RWPE2 (cell line): ENCODE results near the gene PNPLA2.

Experiments used
- ATAC-seq: fragments of 200-7000 bp; cut with Tn5 transposase; 3 replicates; pipeline ENCODE4 v1.9.1; 2021; ENCODE audit warnings: low read depth
- DNase-seq: peaks from one replicate; pipeline ENCODE4 v3.0.0-alpha.2; 2020; ENCODE audit warnings: low spot score
- H3K27ac ChIP-seq: fragments of 450-650 bp; 2 replicates; pipeline ENCODE4 v1.5.1; 2017; ENCODE audit warnings: mild to moderate bottlenecking; ENCODE audit not compliant: poor library complexity, severe bottlenecking
- H3K27me3 ChIP-seq: fragments of 250-450 bp; sonication (Bioruptor Pico); 2 replicates; pipeline ENCODE4 v1.5.1; 2021; ENCODE audit warnings: mild to moderate bottlenecking, moderate library complexity; ENCODE audit not compliant: insufficient read depth, poor library complexity, severe bottlenecking
- H3K36me3 ChIP-seq: fragments of 250-450 bp; sonication (Bioruptor Pico); 2 replicates; pipeline ENCODE4 v1.5.1; 2020; ENCODE audit warnings: low read depth, mild to moderate bottlenecking, moderate library complexity
- H3K4me1 ChIP-seq: fragments of 250-450 bp; sonication (Bioruptor Pico); 2 replicates; pipeline ENCODE4 v1.5.1; 2021; ENCODE audit warnings: mild to moderate bottlenecking, moderate library complexity; ENCODE audit not compliant: insufficient read depth, poor library complexity, severe bottlenecking
- H3K4me3 ChIP-seq: fragments of 250-450 bp; sonication (Bioruptor Pico); 2 replicates; pipeline ENCODE4 v1.5.1; 2021; ENCODE audit warnings: mild to moderate bottlenecking, moderate library complexity; ENCODE audit not compliant: severe bottlenecking
- H3K9me3 ChIP-seq: fragments of 250-450 bp; sonication (Bioruptor Pico); 2 replicates; pipeline ENCODE4 v1.5.1; 2021; ENCODE audit warnings: mild to moderate bottlenecking, moderate library complexity; ENCODE audit not compliant: severe bottlenecking
- TF ChIP-seq, protein P1 (sequence below): fragments of 450-650 bp; IDR thresholded peaks from one replicate; pipeline ENCODE4 v1.5.1; 2017; ENCODE audit warnings: mild to moderate bottlenecking, moderate library complexity; ENCODE audit not compliant: poor library complexity, severe bottlenecking

PNPLA2 gene

DNA sequence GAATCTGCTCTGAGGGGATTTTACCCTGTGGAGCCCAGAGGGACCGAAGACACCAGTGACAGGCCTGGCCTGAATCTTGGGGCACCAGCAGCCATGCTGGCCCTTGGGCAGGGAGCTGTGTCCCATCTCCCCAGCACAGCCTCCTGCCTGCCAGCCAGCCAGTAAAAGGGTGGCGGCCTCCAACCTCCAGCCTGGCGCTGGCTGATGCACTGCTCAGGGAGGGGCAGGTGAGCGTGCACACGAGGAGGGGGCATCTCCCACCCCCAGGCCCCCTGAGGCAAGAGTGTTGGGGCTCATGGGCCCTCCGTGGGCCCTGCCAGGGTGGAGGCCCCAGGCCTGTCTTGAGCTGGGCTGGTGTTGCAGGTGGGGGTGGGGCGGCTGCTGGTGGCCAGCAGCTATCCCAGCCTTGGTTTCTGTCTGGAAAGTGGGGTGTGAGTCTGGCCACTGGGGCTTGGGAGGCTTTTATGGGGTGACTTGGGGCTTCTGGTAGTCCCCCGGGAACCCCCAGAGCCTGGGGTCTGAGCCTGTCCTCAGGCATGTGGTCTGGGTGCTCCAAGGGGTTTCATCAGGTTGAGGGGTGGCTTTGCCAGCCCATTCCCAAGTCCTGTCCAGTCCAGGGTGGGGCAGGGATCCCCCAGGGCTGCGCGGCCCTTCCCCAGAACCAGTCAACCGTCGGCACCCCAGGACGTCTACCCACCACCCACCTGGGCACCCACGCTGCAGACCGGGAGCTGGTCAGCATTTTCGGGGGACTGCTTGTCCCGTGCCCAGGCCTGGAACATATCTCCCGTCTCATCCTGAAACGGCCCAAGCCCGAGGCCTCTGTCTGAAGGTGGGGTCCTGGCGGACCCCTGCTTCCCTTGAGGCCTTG, 41.8 kb downstream of the PNPLA2 start:
- Histone ChIP-seq H3K9me3 (no peaks in the 10 kb centered on the region), H3K4me1 (no peaks in the 10 kb centered on the region), H3K36me3 (peaks cover 26% of the 10 kb centered on the region), H3K27me3 (no peaks in the 10 kb centered on the region), H3K27ac (no peak overlapping the region), H3K4me3 (no peak overlapping the region)
- TF ChIP-seq, protein P1, sequence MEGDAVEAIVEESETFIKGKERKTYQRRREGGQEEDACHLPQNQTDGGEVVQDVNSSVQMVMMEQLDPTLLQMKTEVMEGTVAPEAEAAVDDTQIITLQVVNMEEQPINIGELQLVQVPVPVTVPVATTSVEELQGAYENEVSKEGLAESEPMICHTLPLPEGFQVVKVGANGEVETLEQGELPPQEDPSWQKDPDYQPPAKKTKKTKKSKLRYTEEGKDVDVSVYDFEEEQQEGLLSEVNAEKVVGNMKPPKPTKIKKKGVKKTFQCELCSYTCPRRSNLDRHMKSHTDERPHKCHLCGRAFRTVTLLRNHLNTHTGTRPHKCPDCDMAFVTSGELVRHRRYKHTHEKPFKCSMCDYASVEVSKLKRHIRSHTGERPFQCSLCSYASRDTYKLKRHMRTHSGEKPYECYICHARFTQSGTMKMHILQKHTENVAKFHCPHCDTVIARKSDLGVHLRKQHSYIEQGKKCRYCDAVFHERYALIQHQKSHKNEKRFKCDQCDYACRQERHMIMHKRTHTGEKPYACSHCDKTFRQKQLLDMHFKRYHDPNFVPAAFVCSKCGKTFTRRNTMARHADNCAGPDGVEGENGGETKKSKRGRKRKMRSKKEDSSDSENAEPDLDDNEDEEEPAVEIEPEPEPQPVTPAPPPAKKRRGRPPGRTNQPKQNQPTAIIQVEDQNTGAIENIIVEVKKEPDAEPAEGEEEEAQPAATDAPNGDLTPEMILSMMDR = no peak
- DNase-seq (no peak), ATAC-seq (no peak)

DNA sequence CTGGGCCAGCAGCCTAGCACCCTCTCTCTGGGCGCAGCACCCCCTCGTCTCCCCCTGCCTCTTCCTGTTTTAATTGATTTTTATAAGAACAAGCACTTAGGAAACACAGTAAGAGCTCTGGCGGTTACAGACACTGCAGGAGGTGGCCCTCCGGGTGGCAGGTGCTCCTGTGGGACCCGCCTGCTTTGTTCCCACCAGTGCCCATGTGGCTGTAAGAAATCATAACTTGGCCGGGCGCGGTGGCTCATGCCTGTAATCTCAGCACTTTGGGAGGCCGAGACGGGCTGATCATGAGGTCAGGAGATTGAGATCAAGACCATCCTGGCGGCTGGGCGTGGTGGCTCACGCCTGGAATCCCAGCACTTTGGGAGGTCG, 42.4 kb downstream of the PNPLA2 start:
- H3K27me3 ChIP-seq = no peaks in the 10 kb centered on the region
- H3K27ac ChIP-seq = no peak overlapping the region
- ATAC-seq (no peak), DNase-seq (no peak)
- H3K9me3 ChIP-seq = no peaks in the 10 kb centered on the region
- H3K36me3 ChIP-seq = peaks cover 31% of the 10 kb centered on the region
- no peaks in the 10 kb centered on the region for H3K4me1 ChIP-seq
- no peak overlapping the region for H3K4me3 ChIP-seq
- TF ChIP-seq, protein P1 = no peak

DNA sequence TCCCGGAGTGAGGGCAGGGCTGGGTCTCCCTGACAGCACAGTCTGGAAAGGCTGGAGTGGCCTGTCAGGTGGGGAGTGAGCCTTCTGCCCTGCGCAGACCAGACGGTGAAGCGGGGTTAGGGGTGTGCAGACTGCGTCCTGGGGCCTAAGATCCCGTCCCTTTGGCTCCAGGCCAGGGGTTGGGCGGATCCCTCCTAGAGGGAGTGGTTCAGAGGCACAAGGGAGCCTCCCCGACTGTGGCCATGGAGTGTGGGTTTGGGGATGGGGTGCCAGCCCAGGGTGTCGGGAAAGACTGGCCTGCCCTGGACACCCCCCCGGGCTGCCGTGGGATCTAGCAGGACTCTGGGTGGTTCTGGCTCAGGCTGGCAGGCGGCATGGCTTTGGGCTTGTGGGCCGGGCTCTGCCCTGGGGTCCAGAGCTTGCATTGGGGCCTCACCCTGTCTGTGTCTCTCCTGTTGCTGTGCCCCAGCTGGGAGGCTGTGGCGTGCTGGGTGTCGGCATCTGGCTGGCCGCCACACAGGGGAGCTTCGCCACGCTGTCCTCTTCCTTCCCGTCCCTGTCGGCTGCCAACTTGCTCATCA, 43.5 kb downstream of the PNPLA2 start:
- H3K4me1 ChIP-seq = no peaks in the 10 kb centered on the region
- ATAC-seq = no peak
- no peak for DNase-seq
- no peak overlapping the region for H3K27ac ChIP-seq
- TF ChIP-seq, protein P1 = no peak
- peaks cover 35% of the 10 kb centered on the region for H3K36me3 ChIP-seq
- H3K27me3 ChIP-seq = no peaks in the 10 kb centered on the region
- no peak overlapping the region for H3K4me3 ChIP-seq
- no peaks in the 10 kb centered on the region for H3K9me3 ChIP-seq

DNA sequence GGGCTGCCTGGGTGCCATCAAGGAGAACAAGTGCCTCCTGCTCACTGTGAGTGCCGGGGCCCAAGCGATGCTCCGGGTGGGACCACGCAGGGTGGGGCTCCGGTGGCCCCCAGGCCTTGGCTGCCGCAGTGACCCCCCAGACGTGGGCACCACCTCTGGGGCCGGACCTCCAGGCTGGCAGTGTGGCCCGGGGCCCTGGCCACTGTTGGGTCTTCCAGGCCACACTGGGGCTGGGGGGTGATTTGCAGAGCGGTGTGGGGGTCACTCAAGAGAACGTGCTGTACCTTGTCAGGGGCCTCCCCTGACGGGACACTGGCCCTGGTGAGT, 43.9 kb downstream of the PNPLA2 start:
- no peak overlapping the region for H3K4me3 ChIP-seq
- no peak overlapping the region for H3K27ac ChIP-seq
- TF ChIP-seq, protein P1 = no peak
- H3K27me3 ChIP-seq = no peaks in the 10 kb centered on the region
- H3K4me1 ChIP-seq = no peaks in the 10 kb centered on the region
- H3K36me3 ChIP-seq = peaks cover 35% of the 10 kb centered on the region
- ATAC-seq (no peak), DNase-seq (no peak)
- H3K9me3 ChIP-seq = no peaks in the 10 kb centered on the region
